ENCODE data around the gene SIRT3.
"Not testable (repeated sequence)": the region's sequence is repeated elsewhere in the genome, so short reads cannot be mapped to it uniquely, and the experiment has no call there.

The SIRT3 gene

DNA sequence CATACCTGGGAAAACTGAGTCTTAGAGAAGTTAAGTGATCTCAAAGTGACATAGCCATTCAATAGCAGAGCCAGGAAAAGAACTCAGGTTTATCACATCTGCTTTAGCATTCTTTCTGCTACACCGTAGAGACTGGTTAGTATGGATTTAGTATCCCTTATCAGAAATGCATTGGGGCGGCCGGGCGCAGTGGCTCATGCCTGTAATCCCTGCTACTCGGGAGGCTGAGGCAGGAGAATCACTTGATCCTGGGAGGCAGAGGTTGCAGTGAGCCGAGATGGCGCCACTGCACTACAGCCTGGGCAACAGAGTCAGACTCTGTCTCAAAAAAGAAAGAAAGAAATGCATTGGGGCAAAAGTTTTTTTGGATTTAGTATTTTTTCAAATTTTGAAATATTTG is 2.2 kb upstream of the SIRT3 start:
- not testable (repeated sequence) for DNase-seq

DNA sequence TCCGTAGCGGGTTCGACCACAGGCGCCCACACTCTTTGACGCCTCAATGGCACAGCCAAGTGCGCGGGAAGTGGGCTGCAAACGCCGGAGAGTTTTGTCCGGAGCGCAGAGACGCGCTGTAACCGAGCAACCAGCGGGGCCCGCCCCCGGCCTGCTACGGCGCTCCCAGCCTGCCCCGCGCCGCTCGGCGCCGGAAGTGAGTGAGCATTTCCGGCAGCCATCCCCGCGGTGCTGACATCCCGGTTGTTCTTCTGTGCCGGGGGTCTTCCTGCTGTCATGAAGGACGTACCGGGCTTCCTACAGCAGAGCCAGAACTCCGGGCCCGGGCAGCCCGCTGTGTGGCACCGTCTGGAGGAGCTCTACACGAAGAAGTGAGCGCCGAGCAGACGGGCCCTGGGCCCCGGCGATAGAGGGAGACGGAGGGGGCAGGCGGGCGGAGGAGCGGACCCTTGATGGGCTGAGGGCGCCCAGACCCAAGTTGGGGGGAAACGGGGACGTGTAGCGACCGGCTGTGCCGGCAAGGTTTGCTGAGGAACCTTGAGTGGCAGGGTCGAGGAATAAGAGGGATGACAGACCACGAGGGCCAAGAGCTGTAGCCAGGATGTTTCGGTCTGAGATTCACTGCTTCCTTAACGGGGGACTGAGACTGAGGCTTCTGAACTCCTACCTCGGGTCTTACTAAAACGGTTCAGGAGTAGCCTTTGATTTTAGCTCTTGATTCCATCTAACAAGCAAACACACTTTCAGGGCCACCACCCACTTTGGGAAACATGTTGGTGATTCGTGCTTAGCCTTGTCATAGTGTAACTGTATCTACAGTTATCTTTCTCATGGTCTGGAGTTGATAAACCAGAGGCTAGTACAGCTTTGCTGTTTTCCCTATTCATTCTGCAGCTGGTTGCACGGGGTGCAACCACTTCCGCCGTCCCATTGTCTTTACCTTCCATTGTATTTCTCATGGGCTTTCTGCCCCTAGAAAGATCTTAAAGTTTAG is 929 bp upstream of the SIRT3 start, which contains the start of gene PSMD13:
PSMD13 (plus strand) TSS at position 203 of the 994 bp plus-strand sequence; CDS start at position 277, 74 bp downstream.
- peak; percentile 73 for DNase-seq

GRCh38 chr11:235609-235996 is 539 bp downstream of the SIRT3 start:
- no peak for DNase-seq

GRCh38 chr11:235180-235579 is 962 bp downstream of the SIRT3 start:
- no peak for DNase-seq

DNA sequence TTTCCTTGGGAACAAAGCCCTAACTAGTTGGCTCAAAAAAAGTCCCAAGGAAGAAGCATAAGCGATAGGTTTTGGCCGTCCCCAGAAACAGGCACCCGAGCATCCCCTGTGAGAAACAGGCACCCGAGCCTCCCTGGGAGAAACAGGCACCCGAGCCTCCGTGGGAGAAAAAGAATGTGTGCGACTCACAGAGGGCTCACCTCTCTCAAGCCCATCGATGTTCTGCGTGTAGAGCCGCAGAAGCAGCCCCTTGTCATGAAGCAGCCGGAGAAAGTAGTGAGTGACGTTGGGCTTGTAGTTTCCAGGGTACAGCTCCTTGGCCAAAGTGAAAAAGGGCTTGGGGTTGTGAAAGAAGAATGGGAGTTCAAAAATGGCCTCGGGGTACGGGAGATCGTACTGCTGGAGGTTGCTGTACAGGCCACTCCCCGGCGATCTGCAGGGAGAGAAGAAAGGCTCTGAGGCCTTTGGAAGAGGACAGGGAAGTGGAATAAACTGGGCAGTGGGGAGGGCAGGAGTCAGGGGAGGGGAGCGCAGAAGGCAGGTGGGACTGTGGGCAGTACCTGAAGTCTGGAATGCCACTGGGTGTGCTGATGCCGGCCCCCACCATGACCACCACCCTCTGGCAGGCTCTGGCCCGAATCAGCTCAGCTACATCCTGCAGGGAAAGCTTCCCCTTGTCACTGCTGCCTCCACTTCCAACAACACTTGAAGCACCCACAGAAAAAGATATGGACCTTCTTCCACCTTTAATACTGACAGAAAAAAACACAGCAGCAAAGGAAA is 3.2 kb downstream of the SIRT3 start:
- no peak for DNase-seq

DNA sequence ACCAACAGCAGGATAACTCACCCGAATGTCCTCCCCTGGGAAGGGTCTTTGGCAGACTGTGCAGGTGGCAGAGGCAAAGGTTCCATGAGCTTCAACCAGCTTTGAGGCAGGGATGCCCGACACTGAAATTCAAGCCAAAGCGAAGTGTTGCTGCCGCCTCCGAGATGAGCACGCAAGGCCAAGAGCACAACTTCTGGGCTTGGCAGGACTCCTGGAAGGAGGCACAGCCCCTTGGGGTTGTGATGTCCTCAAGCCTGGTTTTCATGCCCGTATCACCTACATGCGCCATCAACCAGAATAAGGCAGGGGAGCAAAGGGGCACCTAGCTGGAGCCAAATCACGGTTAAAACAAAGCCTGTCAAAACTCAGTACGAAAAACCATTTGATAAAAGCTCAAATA is 5.7 kb downstream of the SIRT3 start:
- no peak for DNase-seq

- DNase-seq = no peak
These were observed 8.2 kb downstream of the SIRT3 start for GRCh38 chr11:227824-228379.

DNA sequence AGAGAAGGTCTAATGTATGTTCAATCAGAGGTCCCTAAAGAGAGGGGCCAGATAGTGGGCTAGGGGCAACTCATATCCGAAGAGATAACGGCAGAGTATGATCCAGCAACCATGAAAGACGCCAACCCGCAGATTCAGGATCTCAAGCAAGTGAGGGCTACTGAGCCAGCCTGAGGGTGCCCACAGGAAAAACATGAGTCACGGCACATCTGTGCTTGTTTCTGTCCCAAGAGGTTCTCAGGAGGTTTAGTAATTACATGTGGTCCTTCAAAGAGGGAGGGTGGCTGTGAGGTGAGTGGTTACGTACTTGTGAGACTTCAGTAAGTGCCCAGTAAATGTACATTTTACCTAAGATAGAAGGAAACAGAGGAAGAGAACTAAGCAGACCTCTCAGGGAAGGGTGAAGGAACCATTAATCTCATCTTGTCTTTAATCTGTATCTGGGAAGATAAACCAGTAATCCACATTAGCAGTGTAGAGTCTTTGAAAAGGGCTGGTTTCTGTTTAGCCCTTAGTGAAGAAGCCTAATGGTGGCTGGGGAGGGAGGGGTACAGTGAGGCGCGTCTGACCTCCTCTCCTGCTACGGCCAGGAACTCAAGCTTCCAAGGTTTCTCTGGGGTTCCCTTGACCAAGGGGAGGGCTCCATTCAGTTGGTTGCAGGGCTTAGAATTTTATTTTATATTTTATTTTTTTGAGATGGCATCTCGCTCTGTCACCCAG is 10.2 kb downstream of the SIRT3 start:
- no peak for DNase-seq

- no peak for DNase-seq
These were observed 11.7 kb downstream of the SIRT3 start for GRCh38 chr11:224424-224823.

GRCh38 chr11:223884-224283 is 12.3 kb downstream of the SIRT3 start:
- no peak for DNase-seq

DNA sequence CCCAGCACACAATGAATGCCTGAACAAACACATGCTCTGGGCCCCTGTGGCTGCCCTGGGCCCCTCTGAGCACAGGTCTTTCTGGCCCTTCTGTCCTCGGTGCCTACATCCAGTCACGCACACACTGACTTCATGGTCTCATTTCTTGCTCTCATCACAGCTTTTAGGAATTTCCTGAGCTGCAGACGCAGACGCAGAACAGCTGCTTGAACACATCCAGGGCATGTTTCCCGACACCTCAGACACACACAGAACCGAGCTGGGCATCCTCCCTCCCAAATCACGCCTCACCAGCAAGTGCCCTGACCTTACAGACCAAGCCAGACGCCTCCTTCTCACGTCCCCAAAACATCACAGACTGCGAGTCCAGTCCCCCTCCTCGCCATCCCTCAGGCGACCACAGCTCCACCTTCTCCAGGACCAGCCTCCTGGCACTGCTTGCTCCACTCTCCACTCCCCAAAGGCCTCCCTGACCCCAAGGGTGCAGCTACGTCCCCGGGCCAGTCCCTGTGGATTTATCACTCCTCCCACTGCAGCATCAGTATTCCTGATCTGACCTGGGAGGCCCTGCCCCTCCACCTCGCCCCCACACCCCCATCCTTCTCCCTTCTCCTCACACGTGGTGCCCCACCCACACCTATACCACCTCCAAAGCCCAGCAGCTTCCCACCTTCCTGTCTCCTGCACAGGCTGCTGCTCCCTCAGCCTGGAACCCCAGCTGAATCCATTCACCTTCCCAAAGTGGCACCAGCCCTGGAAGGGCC is 12.9 kb downstream of the SIRT3 start:
- DNase-seq = no peak

GRCh38 chr11:221998-222789 is 13.9 kb downstream of the SIRT3 start:
- DNase-seq = no peak

GRCh38 chr11:221539-221938 is 14.6 kb downstream of the SIRT3 start:
- no peak for DNase-seq

DNA sequence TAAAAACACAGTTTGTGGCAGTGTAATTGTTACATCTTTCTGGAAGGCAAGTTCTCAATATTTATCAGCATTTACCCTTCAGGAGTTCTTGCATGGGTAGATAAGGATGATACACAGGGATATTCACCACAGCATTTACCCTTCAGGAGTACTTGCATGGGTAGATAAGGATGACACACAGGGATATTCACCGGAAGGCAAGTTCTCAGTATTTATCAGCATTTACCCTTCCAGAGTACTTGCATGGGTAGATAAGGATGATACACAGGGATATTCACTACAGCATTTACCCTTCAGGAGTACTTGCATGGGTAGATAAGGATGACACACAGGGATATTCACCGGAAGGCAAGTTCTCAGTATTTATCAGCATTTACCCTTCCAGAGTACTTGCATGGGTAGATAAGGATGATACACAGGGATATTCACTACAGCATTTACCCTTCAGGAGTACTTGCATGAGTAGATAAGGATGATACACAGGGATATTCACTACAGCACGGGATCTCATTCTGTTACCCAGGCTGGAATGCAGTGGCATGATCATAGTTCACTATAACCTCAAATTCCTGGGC is 15.4 kb downstream of the SIRT3 start:
- not testable (repeated sequence) for DNase-seq

DNA sequence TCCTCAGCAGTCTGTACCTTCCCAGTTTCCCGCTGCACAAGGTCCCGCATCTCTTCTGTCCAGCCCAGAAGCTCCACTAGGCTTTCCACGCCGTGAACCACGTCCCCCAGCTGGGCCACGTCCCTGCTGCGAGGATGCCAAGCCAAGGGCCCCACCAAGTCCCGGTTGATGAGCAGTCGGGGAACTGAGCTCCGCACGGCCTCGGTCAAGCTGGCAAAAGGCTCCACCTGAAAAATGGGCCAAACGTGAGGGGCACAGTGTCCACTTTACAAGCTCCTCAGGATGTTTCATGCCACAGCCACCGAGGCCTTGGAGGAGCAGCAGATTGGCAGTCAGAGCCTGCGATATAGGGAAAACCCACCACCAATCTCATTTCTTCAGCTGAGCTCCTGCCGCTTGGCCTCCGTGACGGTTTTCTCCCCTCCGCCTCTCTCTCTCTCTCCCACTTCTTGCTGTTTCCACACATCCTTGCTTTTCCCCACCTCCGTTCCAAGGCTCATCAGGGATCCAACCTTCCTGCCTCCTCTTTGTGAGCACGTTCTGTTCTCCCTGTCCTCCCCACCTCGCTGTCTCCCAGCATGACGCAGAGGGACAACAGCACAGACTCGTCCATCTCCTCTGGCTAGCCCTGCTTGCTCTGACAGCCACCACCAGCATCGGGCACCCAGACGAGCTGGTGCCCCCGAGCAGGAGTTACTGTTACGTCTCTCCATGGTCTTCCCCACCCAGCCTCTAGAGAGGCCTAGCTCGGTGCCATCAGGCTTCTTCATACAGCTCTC is 17.1 kb downstream of the SIRT3 start:
- DNase-seq = no peak

DNA sequence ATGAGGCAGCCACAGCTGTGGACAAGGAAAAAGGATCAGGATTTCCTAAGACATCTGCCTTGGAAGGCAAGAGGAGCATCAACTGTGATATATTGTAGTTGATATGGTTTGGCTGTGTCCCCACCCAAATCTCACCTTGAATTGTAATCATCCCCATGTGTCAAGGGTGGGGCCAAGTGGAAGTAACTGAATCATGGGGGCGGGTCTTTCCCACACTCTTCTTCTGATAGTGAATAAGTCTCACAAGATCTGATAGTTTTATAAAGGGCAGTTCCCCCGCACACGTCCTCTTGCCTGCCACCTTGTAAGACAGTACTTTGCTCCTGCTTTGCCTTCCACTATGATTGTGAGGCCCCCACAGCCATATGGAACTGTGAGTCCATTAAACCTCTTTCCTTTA is 18.4 kb downstream of the SIRT3 start:
- no peak for DNase-seq

DNA sequence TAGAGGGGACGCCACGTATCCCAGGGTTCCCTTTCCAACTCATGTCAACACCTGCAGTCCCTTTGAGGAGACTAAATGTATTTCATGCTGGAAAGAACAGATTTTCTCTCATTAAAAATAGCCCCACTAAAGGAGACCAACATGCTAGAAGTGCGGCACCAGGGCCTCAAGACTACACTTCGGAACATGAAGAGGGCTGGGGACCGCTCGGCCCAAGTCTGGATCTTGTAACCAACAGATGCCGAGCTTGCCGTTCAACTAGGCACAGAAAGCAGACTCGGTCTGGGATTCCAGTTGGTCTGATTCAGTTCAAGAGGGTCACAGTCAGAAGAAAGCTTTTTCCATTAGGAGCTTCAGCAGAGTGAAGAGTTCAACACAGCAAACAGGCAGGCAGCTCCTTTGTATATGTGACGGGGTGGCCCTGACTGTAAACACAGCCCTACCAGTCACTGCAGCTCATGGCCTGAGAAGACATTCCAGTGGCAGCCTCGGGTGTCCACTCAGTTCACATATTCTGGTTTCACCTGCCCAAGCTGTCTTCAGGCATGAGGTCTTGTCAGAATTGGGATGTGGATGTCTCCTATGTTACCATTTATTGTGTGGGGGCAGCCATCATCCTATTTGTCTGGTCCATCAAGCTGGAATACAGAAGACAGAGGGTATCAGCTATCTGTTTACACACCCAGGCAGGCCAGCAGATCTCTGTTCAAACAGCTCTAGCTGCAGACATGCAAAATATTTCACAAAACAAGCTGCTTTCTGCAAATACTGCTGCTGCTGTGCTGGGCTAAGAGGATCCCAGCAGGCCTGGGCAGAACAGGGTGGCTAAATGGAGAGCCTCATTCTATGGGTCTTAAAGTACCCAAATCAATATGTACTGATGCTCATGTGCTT is 19.8 kb downstream of the SIRT3 start:
- DNase-seq = no peak

- no peak for DNase-seq
These were observed 20.5 kb downstream of the SIRT3 start for GRCh38 chr11:215581-216037.

- no peak for DNase-seq
These were observed 22.1 kb downstream of the SIRT3 start for GRCh38 chr11:214083-214482.
